H1 (cell line): ENCODE results near the gene STIM1. TPM values are rescaled to one million over a fixed set of nuclear protein-coding genes. Genes with fewer than 3 reads are reported as not detected.

Experiments used
- CTCF ChIA-PET: fragments of 300-600 bp; sonication (Branson Sonifier 250); formaldehyde crosslinking; loops from one replicate; lab custom pipeline; 2021; ENCODE audit not compliant: partially characterized antibody; lab: Charles Lee
- POLR2A ChIA-PET: fragments of 300-600 bp; sonication (Branson Sonifier 250); formaldehyde crosslinking; loops from one replicate; lab custom pipeline; 2021; ENCODE audit warnings: inconsistent platforms; ENCODE audit not compliant: partially characterized antibody; lab: Charles Lee
- DNase-seq, 2 experiments: peaks; one replicate each; pipeline versions ENCODE4 v3.0.0 to v3.0.0-alpha.2; 2010 to 2022; ENCODE audit warnings: low spot score in 2 of 2, low read depth in 1 of 2, mixed read lengths in 1 of 2
- FAIRE-seq: peaks from 2 replicates; lab custom pipeline; 2011; peaks lifted over from hg19 to GRCh38; lab: Jason Lieb, UNC
- H2AFZ ChIP-seq: 2 replicates; pipeline ENCODE4 v1.8.1; 2012; ENCODE audit warnings: low read length, inconsistent platforms
- H2AK5ac ChIP-seq: 2 replicates; pipeline ENCODE4 v1.6.1; 2013; ENCODE audit warnings: low read depth, low read length
- H2BK120ac ChIP-seq: replicated peaks from 2 replicates; pipeline ENCODE3; 2013; ENCODE audit warnings: low read depth, low read length, inconsistent platforms
- H2BK12ac ChIP-seq: 2 replicates; pipeline ENCODE4 v1.6.1; 2013; ENCODE audit warnings: low read depth, low read length
- H2BK15ac ChIP-seq: 2 replicates; pipeline ENCODE4 v1.6.1; 2013; ENCODE audit warnings: low read length
- H2BK20ac ChIP-seq: 2 replicates; pipeline ENCODE4 v1.6.1; 2013; ENCODE audit warnings: low read length
- H2BK5ac ChIP-seq: 2 replicates; pipeline ENCODE4 v1.6.1; 2013; ENCODE audit warnings: low read depth, low read length
- H3K14ac ChIP-seq: 2 replicates; pipeline ENCODE4 v1.6.1; 2013; ENCODE audit warnings: inconsistent platforms; ENCODE audit not compliant: insufficient read length
- H3K18ac ChIP-seq: 2 replicates; pipeline ENCODE4 v1.6.1; 2013; ENCODE audit warnings: low read length; ENCODE audit errors: extremely low read depth
- H3K23ac ChIP-seq: 2 replicates; pipeline ENCODE4 v1.6.1; 2013; ENCODE audit warnings: inconsistent platforms; ENCODE audit not compliant: insufficient read length
- H3K23me2 ChIP-seq: 2 replicates; pipeline ENCODE4 v1.6.1; 2013; ENCODE audit warnings: low read depth, low read length
- H3K27ac ChIP-seq: 2 replicates; pipeline ENCODE4 v1.6.1; 2011; ENCODE audit warnings: low read depth, low read length, inconsistent platforms
- H3K27me3 ChIP-seq, 4 experiments: replicated peaks in 1 of 4; 1 replicate in 1 of 4; 2 replicates in 3 of 4; pipeline versions ENCODE4 v1.6.1 to v1.8.1; 2011 to 2013; ENCODE audit warnings: low read length in 3 of 4, mild to moderate bottlenecking in 3 of 4, inconsistent platforms in 2 of 4, mixed read lengths in 2 of 4, moderate library complexity in 1 of 4; ENCODE audit not compliant: control insufficient read depth in 3 of 4, insufficient read depth in 3 of 4; ENCODE audit errors: extremely low read depth in 1 of 4
- H3K36me3 ChIP-seq, 4 experiments: 2 replicates each; pipeline versions ENCODE4 v1.6.1 to v1.8.1; 2011 to 2013; ENCODE audit warnings: mild to moderate bottlenecking in 4 of 4, low read length in 3 of 4, moderate library complexity in 2 of 4, control low read depth in 1 of 4, inconsistent platforms in 1 of 4; ENCODE audit not compliant: insufficient read depth in 4 of 4, control insufficient read depth in 2 of 4
- H3K4ac ChIP-seq: replicated peaks from 2 replicates; pipeline ENCODE3; 2013; ENCODE audit warnings: low read length, low read depth, mixed read lengths, inconsistent platforms; ENCODE audit not compliant: insufficient read length
- H3K4me1 ChIP-seq, 4 experiments: replicated peaks in 1 of 4; 1 replicate in 1 of 4; 2 replicates in 3 of 4; pipeline versions ENCODE4 v1.6.1 to v1.8.1; 2011 to 2013; ENCODE audit warnings: low read length in 3 of 4, inconsistent platforms in 2 of 4, mixed read lengths in 1 of 4; ENCODE audit not compliant: insufficient read depth in 4 of 4, control insufficient read depth in 3 of 4
- H3K4me2 ChIP-seq, 2 experiments: 2 replicates each; pipeline versions ENCODE4 v1.6.1 to v1.8.1; 2011 to 2013; ENCODE audit warnings: low read depth in 2 of 2, low read length in 2 of 2, control low read depth in 1 of 2, inconsistent platforms in 1 of 2, mild to moderate bottlenecking in 1 of 2; ENCODE audit not compliant: insufficient read depth in 1 of 2
- H3K4me3 ChIP-seq, 4 experiments: fragments of 200-600, 300-600 bp in 1 of 4; sonication (generic), shearing (Covaris generic), sonication (Bioruptor Twin) in 1 of 4; 2 replicates each; pipeline versions ENCODE4 v1.5.1 to v1.8.1; 2011 to 2016; ENCODE audit warnings: low read length in 4 of 4, low read depth in 3 of 4, control low read depth in 2 of 4, inconsistent platforms in 2 of 4, mild to moderate bottlenecking in 2 of 4, mixed read lengths in 1 of 4, moderate library complexity in 1 of 4; ENCODE audit not compliant: insufficient read depth in 2 of 4; ENCODE audit errors: extremely low read depth in 1 of 4
- H3K56ac ChIP-seq: replicated peaks from 2 replicates; pipeline ENCODE3; 2013; ENCODE audit warnings: low read depth, mild to moderate bottlenecking, mixed read lengths, low read length, inconsistent platforms; ENCODE audit not compliant: insufficient read length
- H3K79me1 ChIP-seq: 2 replicates; pipeline ENCODE4 v1.6.1; 2013; ENCODE audit warnings: low read depth, low read length, control low read depth
- H3K79me2 ChIP-seq, 2 experiments: 2 replicates each; pipeline versions ENCODE4 v1.6.1 to v1.8.1; 2012 to 2013; ENCODE audit warnings: low read length in 2 of 2, mild to moderate bottlenecking in 2 of 2, inconsistent platforms in 1 of 2; ENCODE audit not compliant: insufficient read depth in 2 of 2, control insufficient read depth in 1 of 2
- H3K9ac ChIP-seq, 4 experiments: replicated peaks in 1 of 4; 1 replicate in 1 of 4; 2 replicates in 3 of 4; pipeline versions ENCODE4 v1.6.1 to v1.8.1; 2011 to 2013; ENCODE audit warnings: low read depth in 3 of 4, low read length in 3 of 4, control low read depth in 2 of 4, mild to moderate bottlenecking in 2 of 4, moderate library complexity in 2 of 4, inconsistent platforms in 1 of 4; ENCODE audit errors: extremely low read depth in 1 of 4
- H3K9me3 ChIP-seq, 2 experiments: 2 replicates each; pipeline versions ENCODE4 v1.6.1 to v1.8.1; 2012 to 2013; ENCODE audit warnings: mild to moderate bottlenecking in 2 of 2, moderate library complexity in 2 of 2, control low read depth in 1 of 2, inconsistent platforms in 1 of 2, low read depth in 1 of 2, low read length in 1 of 2, mixed read lengths in 1 of 2; ENCODE audit not compliant: insufficient read depth in 2 of 2
- H4K20me1 ChIP-seq, 2 experiments: replicated peaks in 1 of 2; 2 replicates each; pipeline versions ENCODE3 to v1.8.1; 2011 to 2013; ENCODE audit warnings: inconsistent platforms in 2 of 2, low read length in 2 of 2, mild to moderate bottlenecking in 1 of 2; ENCODE audit not compliant: insufficient read depth in 2 of 2, control insufficient read depth in 1 of 2
- H4K5ac ChIP-seq: 2 replicates; pipeline ENCODE4 v1.6.1; 2013; ENCODE audit warnings: low read length, low read depth, mixed read lengths, inconsistent platforms; ENCODE audit not compliant: insufficient read length
- H4K8ac ChIP-seq: 2 replicates; pipeline ENCODE4 v1.8.0; 2013; ENCODE audit warnings: mild to moderate bottlenecking, moderate library complexity, low read length, inconsistent platforms; ENCODE audit not compliant: insufficient read depth; ENCODE audit errors: extremely low read depth
- H4K91ac ChIP-seq: replicated peaks from 2 replicates; pipeline ENCODE3; 2013; ENCODE audit warnings: low read length, mixed read lengths, inconsistent platforms; ENCODE audit not compliant: insufficient read length
- BRCA1 ChIP-seq: IDR thresholded peaks from 2 replicates; pipeline ENCODE4 v1.6.1; 2012; ENCODE audit warnings: low read depth, low read length, improper control_type of control experiment
- CTBP2 ChIP-seq: IDR thresholded peaks from 2 replicates; pipeline ENCODE4 v1.7.0; 2011; ENCODE audit warnings: borderline replicate concordance, mild to moderate bottlenecking, moderate library complexity, mixed read lengths, low read length; ENCODE audit not compliant: insufficient read depth, insufficient read length
- GTF2F1 ChIP-seq: IDR thresholded peaks from 2 replicates; pipeline ENCODE4 v1.6.1; 2012; ENCODE audit warnings: low read depth, low read length, improper control_type of control experiment, borderline replicate concordance
- JUN ChIP-seq: IDR thresholded peaks from 2 replicates; pipeline ENCODE4 v1.6.1; 2011; ENCODE audit warnings: low read depth, mild to moderate bottlenecking, improper control_type of control experiment, low read length
- SUZ12 ChIP-seq: fragments of 200-600 bp; sonication (generic); IDR thresholded peaks from 2 replicates; pipeline ENCODE4 v1.6.1; 2012; ENCODE audit warnings: mild to moderate bottlenecking, inconsistent platforms, low read length, moderate library complexity, mixed read lengths
- TEAD4 ChIP-seq: IDR thresholded peaks from 2 replicates; pipeline ENCODE4 v1.6.1; 2012; ENCODE audit warnings: low read depth, low read length, inconsistent platforms, mixed read lengths
- WGBS, 2 experiments: shearing (Covaris generic) in 1 of 2; methylation state at CpG; one replicate each; pipeline versions ENCODE4 v1.1.6 to v1.1.7; 2013 to 2015; ENCODE audit warnings: low lambda C conversion rate in 2 of 2, mixed read lengths in 2 of 2, inconsistent platforms in 1 of 2, low coverage in 1 of 2, missing lambda C conversion rate in 1 of 2; ENCODE audit not compliant: insufficient replicate concordance in 2 of 2, insufficient coverage in 1 of 2, insufficient read length in 1 of 2; ENCODE audit errors: extremely low coverage in 1 of 2, missing lambda C conversion rate in 1 of 2; 5-methylcytosine and 5-hydroxymethylcytosine counted together
- polyA plus RNA-seq, 7 experiments: library from polyadenylated mRNA; depleted of rRNA in 3 of 7; stranded (reverse) in 5 of 7; unstranded in 2 of 7; fragments of >200 nt in 5 of 7; fragments of 200-250 nt in 2 of 7; gene quantifications; 1 replicate in 5 of 7; 2 replicates in 1 of 7; 4 replicates in 1 of 7; pipeline versions ENCODE4 v1.2.1 to v1.2.3, GENCODE V29; 2011 to 2013; ENCODE audit warnings: missing spikeins in 2 of 7, mixed read lengths in 2 of 7
- total RNA-seq: library from RNA; stranded (reverse); fragmentation: NEBNext Ultra II Directional; extraction: Animal tissue kit (Norgen Biotek cat#: 25700); gene quantifications from 2 replicates; pipeline ENCODE4 v1.2.1, GENCODE V29; 2021

STIM1 gene
- total and polyA plus RNA-seq, 2 of the 8 experiments (the other 6 are each of a cell fraction or from before 2014, with no cell fraction given): 11.1 to 12.2 TPM

- no peak overlapping the region for H2BK15ac ChIP-seq
- no peak overlapping the region for H2AK5ac ChIP-seq
- no peak overlapping the region for H2BK120ac ChIP-seq
- H3K9ac ChIP-seq: no peak overlapping the region
- H2BK20ac ChIP-seq: no peak overlapping the region
- ChIA-PET CTCF (interaction anchor here (0.7 to 18.5 kb wide), 4 partner anchors 10 to 242 kb away, joined by 3 to 214 read pairs (median 16); partner anchors contain the start of genes PGAP2, RHOG and STIM1), POLR2A (interaction anchor here (0.6 to 1.5 kb wide), 5 partner anchors 10 to 24 kb away, joined by 3 to 5 read pairs (median 4); partner anchors contain the start of genes PGAP2 and RHOG)
- no peak overlapping the region for H3K4ac ChIP-seq
- TF ChIP-seq CTBP2 (no peak), JUN (no peak), SUZ12 (no peak), BRCA1 (no peak), GTF2F1 (no peak), TEAD4 (no peak)
- no peak overlapping the region for H4K8ac ChIP-seq
- no peak overlapping the region for H3K4me3 ChIP-seq
- peaks cover 2% of the 10 kb centered on the region; the same call in 1 of the 2 replicates for H3K23me2 ChIP-seq
- WGBS, 2 experiments: 95% methylated on average over 1 of the region's 1 CpG; no CpG with 5 or more reads in 1 of the 2 experiments
- DNase-seq (no peak), FAIRE-seq (no peak)
- H3K27ac ChIP-seq: no peak overlapping the region
- peaks cover 11% of the 10 kb centered on the region for H3K79me1 ChIP-seq
- no peaks in the 10 kb centered on the region for H3K9me3 ChIP-seq
- no peak overlapping the region for H2BK12ac ChIP-seq
- H2AFZ ChIP-seq: no peak overlapping the region
- no peak overlapping the region for H3K4me2 ChIP-seq
- H4K20me1 ChIP-seq: peaks cover 7 to 24% of the 10 kb centered on the region in 2 experiments
- H3K23ac ChIP-seq: no peak overlapping the region
- H3K27me3 ChIP-seq: no peaks in the 10 kb centered on the region
- H4K91ac ChIP-seq: no peak overlapping the region
- no peak overlapping the region for H3K14ac ChIP-seq
- no peak overlapping the region for H2BK5ac ChIP-seq
- no peak overlapping the region for H3K56ac ChIP-seq
- no peak overlapping the region for H3K18ac ChIP-seq
- H3K36me3 ChIP-seq: peaks cover 4 to 19% (median 7%) of the 10 kb centered on the region in 4 experiments; a peak in 6 of 8 replicates
- peaks cover 5 to 28% of the 10 kb centered on the region in 2 experiments for H3K79me2 ChIP-seq
- no peak overlapping the region for H4K5ac ChIP-seq
- H3K4me1 ChIP-seq: peaks cover 19 to 39% (median 25%) of the 10 kb centered on the region in 4 experiments
Measured at GRCh38 chr11:3830730-3831129, 24.7 kb upstream of the STIM1 start.
